GM18870 (cell line): Measurements from ENCODE around the gene KIF23.

ENCODE experiments used
- ATAC-seq: cut with Tn5 transposase; IDR thresholded peaks from one replicate; pipeline ENCODE4 v1.9.1; 2021; ENCODE audit warnings: moderate library complexity; ENCODE audit not compliant: unreplicated experiment

The KIF23 gene

DNA sequence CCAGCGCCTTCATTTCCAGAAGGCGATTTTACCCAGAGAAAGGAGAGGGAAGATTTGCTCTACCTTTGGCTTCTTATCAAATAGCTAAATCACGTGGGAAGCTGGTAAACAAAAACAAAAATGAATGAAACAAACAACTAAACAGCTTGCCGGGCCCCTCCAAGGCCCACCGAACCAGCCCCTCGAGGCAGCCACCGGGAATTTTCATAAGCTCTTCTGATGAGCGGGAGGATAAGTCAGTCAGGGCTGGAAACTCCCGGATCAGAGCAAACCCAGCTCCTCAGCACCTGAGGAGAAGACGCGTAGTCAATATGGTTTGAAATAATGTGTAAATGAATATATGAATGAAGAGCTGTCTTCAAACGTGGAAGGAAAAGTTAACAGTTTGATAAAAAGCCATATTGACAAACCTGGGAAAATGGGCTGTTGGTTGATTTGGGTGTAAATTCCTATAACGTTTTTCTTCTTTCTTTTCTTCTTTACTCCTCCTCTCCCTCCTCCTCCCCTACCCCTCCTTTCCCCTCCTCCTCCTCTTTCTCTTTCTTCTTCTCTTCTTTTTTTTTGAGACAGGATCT lies 49.1 kb downstream of the KIF23 start:
- no peak for ATAC-seq

DNA sequence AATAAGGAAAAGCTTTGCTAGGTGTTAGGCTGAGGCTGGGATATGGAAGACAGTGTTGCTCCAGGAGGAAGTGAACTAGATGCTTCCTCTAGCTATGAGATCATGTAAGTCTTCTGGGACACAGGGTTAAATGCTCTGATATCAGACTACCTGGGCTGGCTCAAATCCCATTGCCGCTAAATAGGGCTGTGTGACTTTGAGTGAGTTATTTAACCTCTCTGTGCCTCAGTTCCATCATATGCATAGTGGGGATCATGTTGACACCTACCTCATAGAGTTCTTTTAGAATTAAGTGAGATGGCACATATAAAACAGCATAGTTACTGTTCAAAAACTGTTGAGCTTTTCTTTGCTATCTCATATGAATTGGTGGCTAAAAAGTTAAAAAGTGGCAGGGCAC lies 51.1 kb downstream of the KIF23 start:
- ATAC-seq, result no peak

GRCh38 chr15:69466733-69467132 lies 52.6 kb downstream of the KIF23 start:
- ATAC-seq, result no peak

DNA sequence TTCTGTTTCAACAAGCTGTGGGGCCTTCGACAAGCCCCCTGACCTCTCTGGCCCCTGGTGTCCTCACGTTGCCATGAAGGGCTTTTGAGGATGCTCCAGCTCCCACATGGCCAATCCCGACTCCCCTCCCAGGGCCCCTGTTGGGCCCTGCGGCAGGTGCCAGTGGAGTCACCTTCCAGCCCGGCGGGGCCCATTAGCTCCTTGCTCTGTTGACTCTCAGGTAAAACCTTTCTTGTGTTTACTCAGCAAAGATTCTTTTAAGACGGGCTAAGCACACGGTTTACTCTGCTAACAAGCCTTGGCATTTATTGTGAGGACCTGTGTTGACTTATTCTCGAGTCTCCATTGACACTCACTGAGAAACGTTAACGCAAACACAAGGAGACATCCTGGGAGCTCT lies 53.5 kb downstream of the KIF23 start:
- no peak for ATAC-seq

DNA sequence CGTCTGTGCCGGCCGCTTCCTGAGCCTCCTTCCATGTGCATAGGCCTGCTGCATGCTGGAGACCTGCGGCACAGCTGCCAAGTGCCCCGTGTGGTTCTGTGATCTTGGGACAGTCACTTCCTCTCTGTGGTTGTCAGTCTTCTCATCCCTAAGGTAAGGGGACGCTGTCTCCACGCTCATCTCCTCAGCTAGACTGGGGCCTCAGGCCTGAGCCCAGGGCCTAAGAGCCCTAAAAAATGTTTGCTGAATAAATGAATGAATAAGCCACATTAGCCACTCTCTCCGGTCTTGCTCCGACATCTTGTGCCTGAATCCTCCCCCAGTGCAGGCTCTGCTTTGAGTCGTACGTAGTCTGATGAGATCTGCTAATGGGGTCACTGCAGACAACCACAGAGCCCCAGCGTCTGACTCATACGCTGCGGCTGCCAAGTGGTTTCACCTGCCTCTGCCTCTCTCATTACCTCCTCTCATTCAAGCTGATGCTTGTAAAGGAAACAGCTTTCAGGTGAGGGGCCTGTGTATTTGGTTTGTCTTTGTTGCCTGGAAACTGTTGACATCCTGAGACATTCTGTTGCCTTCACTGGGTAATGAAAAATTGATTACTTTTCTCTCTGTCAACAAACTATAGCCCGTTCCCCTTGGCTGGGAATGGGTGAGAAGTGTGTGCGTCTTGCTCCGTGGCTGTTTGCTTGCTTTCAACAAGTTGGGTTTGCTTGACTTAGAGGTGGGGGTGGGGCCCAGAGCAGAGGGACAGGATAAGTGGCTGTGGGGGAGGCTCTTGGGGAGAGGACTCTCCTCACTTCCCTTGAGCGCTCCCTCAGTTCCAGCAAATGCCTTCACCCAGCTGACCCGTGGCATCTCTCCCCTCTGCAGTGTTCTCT lies 54.3 kb downstream of the KIF23 start:
- no peak for ATAC-seq

- ATAC-seq, result no peak
Measured at GRCh38 chr15:69469467-69470201, 55.5 kb downstream of the KIF23 start.

GRCh38 chr15:69472046-69472445 lies 57.9 kb downstream of the KIF23 start:
- ATAC-seq, result no peak

- ATAC-seq, result no peak
Measured at GRCh38 chr15:69472562-69472961, 58.4 kb downstream of the KIF23 start.

- ATAC-seq, result no peak
Measured at GRCh38 chr15:69474291-69474690, 60.1 kb downstream of the KIF23 start.

DNA sequence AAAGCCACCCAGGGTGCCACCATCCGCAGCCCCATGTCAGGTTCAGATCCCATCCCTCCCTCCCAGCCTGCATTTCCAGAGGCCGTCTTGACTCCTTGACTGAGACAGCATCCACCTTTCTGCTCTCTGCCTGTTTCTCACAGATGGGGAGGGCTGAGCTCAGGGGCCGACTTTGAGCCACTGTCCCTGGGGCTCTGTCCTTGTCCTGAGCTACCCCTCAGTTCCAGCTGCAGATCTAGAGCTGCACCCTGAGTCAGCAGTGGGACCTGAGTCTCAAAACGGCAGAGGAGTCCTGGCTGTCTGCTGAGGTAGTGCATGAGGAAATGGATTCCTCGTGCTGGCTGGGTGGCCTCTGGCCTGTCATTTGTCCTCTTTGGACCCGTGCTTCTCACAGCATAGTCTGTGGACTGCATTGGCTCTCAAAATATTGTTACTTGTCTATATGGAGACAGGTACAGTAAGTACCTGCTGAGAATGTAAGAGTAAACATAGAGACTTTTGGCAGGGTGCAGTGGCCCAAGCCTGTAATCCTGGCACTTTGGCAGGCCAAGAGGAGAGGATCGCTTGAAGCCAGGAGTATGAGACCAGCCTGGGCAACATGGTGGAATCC lies 60.8 kb downstream of the KIF23 start:
- no peak for ATAC-seq

DNA sequence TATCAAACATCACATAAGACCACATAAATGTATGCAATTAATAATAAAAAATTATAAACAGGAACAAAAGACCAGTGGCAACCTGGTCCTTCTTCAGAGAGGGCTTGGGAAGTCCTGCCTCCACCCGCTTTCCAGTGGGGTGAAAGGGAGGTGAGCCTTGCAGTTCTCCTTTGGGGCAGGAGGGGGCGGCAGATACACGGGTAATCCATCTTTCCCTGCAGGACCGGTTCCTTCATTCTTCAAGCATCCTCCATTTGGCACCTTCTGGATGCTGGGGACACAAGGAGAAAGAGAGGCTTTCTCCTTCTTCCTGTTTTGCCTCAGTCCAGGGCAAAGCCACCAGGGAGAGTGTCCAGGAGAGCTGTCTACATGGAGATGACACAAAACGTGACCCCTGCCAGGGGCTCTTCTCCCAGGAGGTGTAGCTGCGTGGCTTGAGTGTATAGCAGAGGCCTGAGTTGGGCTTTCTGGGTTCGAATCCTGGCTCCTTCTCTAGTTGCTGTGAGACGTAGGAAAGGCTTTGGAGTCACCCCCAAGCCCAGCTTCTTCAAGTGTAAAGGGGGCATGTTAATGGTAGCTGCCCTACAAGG lies 61.7 kb downstream of the KIF23 start:
- no peak for ATAC-seq

- no peak for ATAC-seq
Measured at GRCh38 chr15:69476704-69477473, 62.7 kb downstream of the KIF23 start.

- no peak for ATAC-seq
Measured at GRCh38 chr15:69478259-69478781, 64.2 kb downstream of the KIF23 start.

- ATAC-seq, result no peak
Measured at GRCh38 chr15:69479081-69479480, 64.9 kb downstream of the KIF23 start.

- no peak for ATAC-seq
Measured at GRCh38 chr15:69479971-69480370, 65.8 kb downstream of the KIF23 start.

DNA sequence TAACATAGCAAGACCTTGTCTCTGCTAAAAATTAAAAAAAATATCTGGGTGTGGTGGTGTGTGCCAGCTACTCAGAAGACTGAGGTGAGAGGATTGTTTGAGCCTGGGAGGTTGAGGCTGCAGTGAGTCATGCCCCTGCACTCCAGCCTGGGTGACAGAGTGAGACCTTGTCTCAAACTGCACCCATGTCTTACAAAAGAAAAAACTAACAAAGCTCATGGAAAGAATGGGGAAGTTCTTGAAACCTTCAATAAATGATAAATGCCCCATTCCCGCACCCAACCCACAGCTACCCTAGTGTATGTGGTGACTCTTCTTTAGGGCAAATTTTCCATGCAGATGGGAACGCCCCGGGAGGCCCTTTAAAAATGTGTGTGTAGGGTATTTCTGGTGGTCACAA lies 66.8 kb downstream of the KIF23 start:
- no peak for ATAC-seq

GRCh38 chr15:69482686-69483256 lies 68.6 kb downstream of the KIF23 start:
- no peak for ATAC-seq

DNA sequence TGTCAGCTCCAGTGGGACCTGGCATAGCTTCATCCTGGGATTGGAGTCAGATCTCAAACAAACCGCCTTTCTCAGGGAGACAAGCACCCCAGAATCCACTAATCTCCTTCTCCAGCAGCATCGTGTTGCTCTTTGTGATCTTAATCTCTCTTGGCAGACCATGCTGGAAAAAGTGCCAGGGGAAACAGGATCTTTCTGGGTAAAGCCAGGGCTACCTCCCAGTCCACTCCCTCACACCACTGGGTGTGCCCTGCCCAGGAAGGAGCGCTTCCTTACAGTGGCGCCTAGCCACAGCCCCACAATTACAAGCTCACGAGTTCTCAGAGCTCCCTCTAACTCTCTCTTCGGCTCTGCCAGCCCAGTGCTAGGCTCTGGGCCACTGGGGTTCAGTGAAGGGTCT lies 70.7 kb downstream of the KIF23 start:
- no peak for ATAC-seq

- ATAC-seq, result no peak
Measured at GRCh38 chr15:69486481-69487110, 72.4 kb downstream of the KIF23 start.
